Lower leg skin (tissue), 3 donors: ENCODE data around the gene METTL16.

Source experiments
- CTCF ChIP-seq, 3 donors: fragments of 450-650 bp; IDR thresholded peaks; one replicate each; pipeline ENCODE4 v1.5.1; 2016; ENCODE audit warnings: antibody characterized with exemption in 3 of 3, mild to moderate bottlenecking in 3 of 3, moderate library complexity in 2 of 3
- POLR2A ChIP-seq, 2 donors: fragments of 450-650 bp; IDR thresholded peaks; one replicate each; pipeline ENCODE4 v1.6.1; 2016 to 2017; ENCODE audit warnings: antibody characterized with exemption in 2 of 2, mild to moderate bottlenecking in 1 of 2, moderate library complexity in 1 of 2

- TF ChIP-seq CTCF (IDR thresholded peaks at IDR 0.05): no peak
- no peak for TF ChIP-seq POLR2A (IDR thresholded peaks at IDR 0.05)
These were observed 114.2 kb downstream of the METTL16 start for GRCh38 chr17:2397247-2398171.
